Fibroblast of lung (primary cell): ENCODE measurements around the gene N4BP2. TPM values are rescaled to one million over a fixed set of nuclear protein-coding genes. Genes with fewer than 3 reads are reported as not detected.

ENCODE experiments used
- DNase-seq, 2 donors: peaks; one replicate each; pipeline versions ENCODE4 v3.0.0 to v3.0.0-alpha.2; 2010; ENCODE audit warnings: low read depth in 2 of 2
- H2AFZ ChIP-seq: 2 replicates; pipeline ENCODE4 v1.5.1; 2012; ENCODE audit warnings: low read length, control low read depth, inconsistent platforms
- H3K27ac ChIP-seq: 2 replicates; pipeline ENCODE4 v1.5.1; 2011; ENCODE audit warnings: low read length, control low read depth; ENCODE audit not compliant: insufficient read depth
- H3K27me3 ChIP-seq: 2 replicates; pipeline ENCODE4 v1.5.1; 2011; ENCODE audit warnings: mild to moderate bottlenecking, low read length; ENCODE audit not compliant: control insufficient read depth, insufficient read depth
- H3K36me3 ChIP-seq: 2 replicates; pipeline ENCODE4 v1.5.1; 2011; ENCODE audit warnings: low read length; ENCODE audit not compliant: control insufficient read depth, insufficient read depth
- H3K4me1 ChIP-seq: 2 replicates; pipeline ENCODE4 v1.5.1; 2011; ENCODE audit warnings: low read length; ENCODE audit not compliant: control insufficient read depth, insufficient read depth; ENCODE audit errors: extremely low read depth
- H3K4me2 ChIP-seq: 2 replicates; pipeline ENCODE4 v1.5.1; 2011; ENCODE audit warnings: low read length, control low read depth; ENCODE audit not compliant: insufficient read depth; ENCODE audit errors: extremely low read depth
- H3K4me3 ChIP-seq, 4 experiments: fragments of 200-600 bp in 1 of 4; sonication (generic) in 1 of 4; replicated peaks in 1 of 4; 2 replicates each; pipeline ENCODE4 v1.5.1; 2011 to 2016; ENCODE audit warnings: low read length in 4 of 4, low read depth in 3 of 4, mild to moderate bottlenecking in 3 of 4, control low read depth in 2 of 4, inconsistent platforms in 1 of 4, mixed read lengths in 1 of 4; ENCODE audit not compliant: insufficient read depth in 1 of 4; ENCODE audit errors: control extremely low read depth in 1 of 4
- H3K79me2 ChIP-seq: 2 replicates; pipeline ENCODE4 v1.5.1; 2012; ENCODE audit warnings: mild to moderate bottlenecking, low read length, inconsistent platforms; ENCODE audit not compliant: control insufficient read depth, insufficient read depth
- H3K9ac ChIP-seq: 2 replicates; pipeline ENCODE4 v1.5.1; 2011; ENCODE audit warnings: mild to moderate bottlenecking, low read length, control low read depth; ENCODE audit not compliant: insufficient read depth
- H3K9me3 ChIP-seq: 2 replicates; pipeline ENCODE4 v1.5.1; 2012; ENCODE audit warnings: low read depth, low read length; ENCODE audit not compliant: control insufficient read depth, insufficient read depth
- H4K20me1 ChIP-seq: 2 replicates; pipeline ENCODE4 v1.5.1; 2011; ENCODE audit warnings: low read length; ENCODE audit not compliant: control insufficient read depth, insufficient read depth; ENCODE audit errors: extremely low read depth
- EZH2 ChIP-seq: IDR thresholded peaks from 2 replicates; pipeline ENCODE4 v1.5.1; 2012; ENCODE audit warnings: low read length, control low read depth, mild to moderate bottlenecking; ENCODE audit errors: missing control alignments
- polyA plus RNA-seq, 2 donors: library from polyadenylated mRNA; depleted of rRNA in 1 of 2; stranded (reverse) in 1 of 2; unstranded in 1 of 2; fragments of >200 nt; gene quantifications; 2 replicates each; pipeline ENCODE4 v1.2.1, GENCODE V29; 2011 to 2012; ENCODE audit warnings: missing spikeins in 1 of 2
- total RNA-seq: library from RNA; depleted of rRNA; stranded (reverse); fragments of >200 nt; gene quantifications from 2 replicates; pipeline ENCODE4 v1.2.1, GENCODE V29; 2014
- TF ChIP-seq, protein P1 (sequence below), 2 donors: IDR thresholded peaks in 1 of 2; conservative IDR thresholded peaks in 1 of 2; 1 replicate in 1 of 2; 2 replicates in 1 of 2; pipeline ENCODE4 v1.5.1; 2011 to 2012; ENCODE audit warnings: low read length in 2 of 2, control low read depth in 1 of 2, inconsistent platforms in 1 of 2, low read depth in 1 of 2, mild to moderate bottlenecking in 1 of 2

The N4BP2 gene
- total and polyA plus RNA-seq, 2 donors (not counting 1 experiment from before 2014, with no cell fraction given): 3.0 to 5.3 TPM

GRCh38 chr4:40066651-40067050, 10.0 kb downstream of the N4BP2 start:
- no peaks in the 10 kb centered on the region for H3K27me3 ChIP-seq
- H3K4me3 ChIP-seq: no peak overlapping the region
- H3K4me1 ChIP-seq: no peaks in the 10 kb centered on the region
- H3K36me3 ChIP-seq: no peaks in the 10 kb centered on the region
- H4K20me1 ChIP-seq: no peaks in the 10 kb centered on the region
- no peak overlapping the region for H3K4me2 ChIP-seq
- DNase-seq: no peak
- H3K79me2 ChIP-seq: no peaks in the 10 kb centered on the region
- H2AFZ ChIP-seq: no peak overlapping the region
- no peak overlapping the region for H3K9ac ChIP-seq
- no peaks in the 10 kb centered on the region for H3K9me3 ChIP-seq
- no peak overlapping the region for H3K27ac ChIP-seq
- TF ChIP-seq, protein P1, sequence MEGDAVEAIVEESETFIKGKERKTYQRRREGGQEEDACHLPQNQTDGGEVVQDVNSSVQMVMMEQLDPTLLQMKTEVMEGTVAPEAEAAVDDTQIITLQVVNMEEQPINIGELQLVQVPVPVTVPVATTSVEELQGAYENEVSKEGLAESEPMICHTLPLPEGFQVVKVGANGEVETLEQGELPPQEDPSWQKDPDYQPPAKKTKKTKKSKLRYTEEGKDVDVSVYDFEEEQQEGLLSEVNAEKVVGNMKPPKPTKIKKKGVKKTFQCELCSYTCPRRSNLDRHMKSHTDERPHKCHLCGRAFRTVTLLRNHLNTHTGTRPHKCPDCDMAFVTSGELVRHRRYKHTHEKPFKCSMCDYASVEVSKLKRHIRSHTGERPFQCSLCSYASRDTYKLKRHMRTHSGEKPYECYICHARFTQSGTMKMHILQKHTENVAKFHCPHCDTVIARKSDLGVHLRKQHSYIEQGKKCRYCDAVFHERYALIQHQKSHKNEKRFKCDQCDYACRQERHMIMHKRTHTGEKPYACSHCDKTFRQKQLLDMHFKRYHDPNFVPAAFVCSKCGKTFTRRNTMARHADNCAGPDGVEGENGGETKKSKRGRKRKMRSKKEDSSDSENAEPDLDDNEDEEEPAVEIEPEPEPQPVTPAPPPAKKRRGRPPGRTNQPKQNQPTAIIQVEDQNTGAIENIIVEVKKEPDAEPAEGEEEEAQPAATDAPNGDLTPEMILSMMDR (conservative IDR thresholded peaks at IDR 0.05 in 1 of 2, IDR thresholded peaks at IDR 0.05 in 1 of 2; ENCODE audit: low read depth in 1 of 2, low read length in 2 of 2): no peak
- TF ChIP-seq EZH2: no peak

DNA sequence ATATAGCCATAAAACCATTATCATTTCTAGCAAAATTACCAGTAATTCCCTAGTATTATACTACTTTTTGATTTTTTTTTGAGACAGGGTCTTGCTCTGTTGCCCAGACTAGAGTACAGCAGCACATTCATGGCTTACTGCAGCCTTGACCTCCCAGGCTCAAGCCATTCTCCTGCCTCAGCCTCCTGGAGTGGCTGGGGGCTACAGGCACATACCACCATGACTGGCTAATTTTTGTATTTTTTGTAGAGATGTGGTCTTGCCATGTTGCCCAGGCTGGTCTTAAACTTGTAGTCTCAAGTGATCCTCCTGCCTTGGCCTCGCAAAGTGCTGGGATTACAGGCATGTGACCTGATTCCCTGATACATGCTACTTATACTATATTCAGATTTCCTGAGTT, 13.7 kb downstream of the N4BP2 start:
- no peaks in the 10 kb centered on the region for H4K20me1 ChIP-seq
- no peak overlapping the region for H3K27ac ChIP-seq
- TF ChIP-seq, protein P1 (conservative IDR thresholded peaks at IDR 0.05 in 1 of 2, IDR thresholded peaks at IDR 0.05 in 1 of 2; ENCODE audit: low read depth in 1 of 2, low read length in 2 of 2): no peak
- TF ChIP-seq EZH2: no peak
- no peak overlapping the region for H3K9ac ChIP-seq
- H3K36me3 ChIP-seq: no peaks in the 10 kb centered on the region
- no peaks in the 10 kb centered on the region for H3K27me3 ChIP-seq
- H3K4me1 ChIP-seq: no peaks in the 10 kb centered on the region
- no peak overlapping the region for H3K4me2 ChIP-seq
- no peak for DNase-seq
- H3K4me3 ChIP-seq: no peak overlapping the region
- H3K79me2 ChIP-seq: no peaks in the 10 kb centered on the region
- H3K9me3 ChIP-seq: no peaks in the 10 kb centered on the region
- no peak overlapping the region for H2AFZ ChIP-seq

GRCh38 chr4:40086421-40086820, 29.8 kb downstream of the N4BP2 start:
- H3K27me3 ChIP-seq: no peaks in the 10 kb centered on the region
- no peak overlapping the region for H3K4me3 ChIP-seq
- no peaks in the 10 kb centered on the region for H3K9me3 ChIP-seq
- no peaks in the 10 kb centered on the region for H3K4me1 ChIP-seq
- DNase-seq: no peak
- no peak overlapping the region for H3K4me2 ChIP-seq
- H2AFZ ChIP-seq: no peak overlapping the region
- no peaks in the 10 kb centered on the region for H3K36me3 ChIP-seq
- TF ChIP-seq, protein P1 (conservative IDR thresholded peaks at IDR 0.05 in 1 of 2, IDR thresholded peaks at IDR 0.05 in 1 of 2; ENCODE audit: low read depth in 1 of 2, low read length in 2 of 2): no peak
- no peak for TF ChIP-seq EZH2
- H4K20me1 ChIP-seq: no peaks in the 10 kb centered on the region
- H3K9ac ChIP-seq: no peak overlapping the region
- no peaks in the 10 kb centered on the region for H3K79me2 ChIP-seq
- H3K27ac ChIP-seq: no peak overlapping the region
